H54 (cell line): ENCODE measurements around the gene DNAJC28.
"Not testable (repeated sequence)": the region's sequence is repeated elsewhere in the genome, so short reads cannot be mapped to it uniquely, and the experiment has no call there.

Source experiments
- DNase-seq: peaks from one replicate; pipeline ENCODE4 v3.0.0; 2011; ENCODE audit warnings: low spot score, mixed read lengths; ENCODE audit not compliant: insufficient read length
- FAIRE-seq: peaks from 3 replicates; lab custom pipeline; 2011; peaks lifted over from hg19 to GRCh38; lab: Jason Lieb, UNC
- POLR2A ChIP-seq: IDR thresholded peaks from 2 replicates; pipeline ENCODE4 v1.6.1; 2011; ENCODE audit warnings: low read depth, mild to moderate bottlenecking, low read length

The DNAJC28 gene

DNA sequence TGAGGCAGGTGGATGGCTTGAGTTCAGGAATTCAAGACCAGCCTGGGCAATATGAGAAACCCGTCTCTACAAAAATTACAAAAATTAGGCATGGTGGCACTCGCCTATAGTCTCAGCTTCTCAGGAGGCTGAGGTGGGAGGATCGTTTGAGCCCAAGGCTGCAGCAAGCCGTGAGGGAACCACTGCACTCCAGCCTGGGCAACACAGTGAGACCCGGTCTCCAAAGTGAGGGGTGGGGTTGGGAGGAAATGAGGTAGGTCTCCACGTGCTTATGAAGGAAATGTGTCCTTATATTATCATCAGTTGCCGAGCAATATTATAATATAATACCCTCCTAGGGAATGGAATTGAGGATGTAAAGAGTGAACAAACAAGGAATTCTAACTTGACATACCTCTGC lies 14.4 kb downstream of the DNAJC28 start:
- no peak for FAIRE-seq

DNA sequence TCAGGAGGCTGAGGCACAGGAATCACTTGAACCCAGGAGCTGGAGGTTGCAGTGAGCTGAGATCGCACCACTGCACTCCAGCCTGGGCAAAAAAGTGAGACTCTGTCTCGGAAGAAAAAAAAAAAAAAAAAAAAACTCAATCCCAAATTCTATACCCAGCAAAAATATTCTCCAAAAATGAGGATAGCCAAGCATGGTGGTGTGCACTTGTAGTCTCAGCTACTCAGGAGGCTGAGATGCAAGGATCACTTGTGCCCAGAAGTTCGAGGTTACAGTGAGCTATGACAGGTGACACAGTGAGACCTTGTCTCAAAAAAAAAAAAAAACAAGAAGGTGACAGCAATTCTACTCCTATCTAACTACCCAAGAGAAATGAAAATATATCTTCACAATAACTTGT lies 18.2 kb downstream of the DNAJC28 start:
- TF ChIP-seq POLR2A = no peak
- DNase-seq (no peak), FAIRE-seq (no peak)

More for the DNA sequence above, 14.4 kb downstream of the DNAJC28 start:
- no peak for TF ChIP-seq POLR2A
- no peak for DNase-seq

DNA sequence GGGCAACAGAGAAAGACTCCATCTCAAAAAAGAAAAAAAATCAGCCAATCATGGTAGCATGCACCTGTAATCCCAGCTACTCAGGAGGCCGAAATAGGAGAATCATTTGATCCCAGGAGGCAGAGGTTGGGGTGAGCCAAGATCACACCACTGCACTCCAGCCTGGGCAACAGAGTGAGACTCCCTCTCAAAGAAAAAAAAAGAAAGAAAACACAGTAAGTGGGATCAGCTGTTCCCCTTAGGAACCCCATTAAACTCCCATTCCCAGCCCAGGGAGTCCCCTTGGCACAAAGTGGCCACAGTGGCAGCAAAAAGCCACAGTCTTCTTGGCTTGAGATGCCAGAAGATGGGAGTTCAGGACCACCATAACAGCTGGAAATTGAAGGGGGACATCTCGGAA lies 20.8 kb downstream of the DNAJC28 start:
- no peak for TF ChIP-seq POLR2A
- no peak for DNase-seq
- FAIRE-seq = no peak

DNA sequence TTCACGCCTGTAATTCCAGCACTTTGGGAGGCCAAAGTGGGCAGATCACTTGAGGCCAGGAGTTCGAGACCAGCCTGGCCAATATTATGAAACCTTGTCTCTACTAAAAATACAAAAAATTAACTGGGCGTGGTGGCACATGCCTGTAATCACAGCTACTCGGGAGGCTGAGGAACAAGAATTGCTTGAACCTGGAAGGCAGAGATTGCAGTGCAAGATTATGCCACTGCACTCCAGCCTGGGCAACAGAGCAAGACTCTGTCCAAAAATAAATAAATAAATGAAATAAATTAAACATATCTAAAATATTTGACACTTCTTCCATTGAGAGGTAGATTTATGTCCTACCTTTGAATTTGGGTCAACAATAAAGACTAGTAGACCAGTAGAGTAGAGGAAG lies 22.3 kb downstream of the DNAJC28 start:
- DNase-seq, FAIRE-seq: not testable (repeated sequence)

DNA sequence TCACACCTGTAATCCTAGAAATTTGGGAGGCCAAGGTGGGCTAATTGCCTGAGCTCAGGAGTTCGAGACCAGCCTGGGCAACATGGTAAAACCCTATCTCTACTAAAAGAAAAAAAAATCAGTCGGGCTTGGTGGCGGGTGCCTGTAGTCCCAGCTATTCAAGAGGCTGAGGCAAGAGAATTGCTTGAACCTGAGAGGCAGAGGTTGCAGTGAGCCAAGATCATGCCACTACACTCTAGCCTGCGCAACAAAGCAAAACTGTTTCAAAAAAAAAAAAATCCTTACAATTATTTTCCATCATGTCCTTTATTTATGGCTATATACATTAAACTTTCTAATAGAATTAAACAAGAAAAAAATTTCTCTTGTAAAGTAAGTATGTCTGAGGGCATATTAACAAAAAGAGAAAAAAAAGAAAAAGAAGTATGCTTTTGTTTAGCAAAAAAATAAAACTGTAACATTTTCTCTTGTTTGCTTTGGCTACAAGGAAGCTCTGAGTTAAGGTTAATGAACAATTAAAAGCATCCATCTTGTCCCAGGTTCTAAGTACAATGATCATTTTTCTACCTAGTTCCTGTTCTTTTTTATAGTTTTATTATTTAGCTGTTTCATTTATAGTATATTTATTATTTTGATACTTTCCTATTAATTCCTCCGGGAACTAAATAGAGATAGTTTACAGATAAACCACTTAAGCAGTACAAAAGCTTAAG lies 29.8 kb downstream of the DNAJC28 start:
- TF ChIP-seq POLR2A = no peak
- no peak for DNase-seq
- no peak for FAIRE-seq

GRCh38 chr21:33458861-33459260 lies 32.7 kb downstream of the DNAJC28 start:
- FAIRE-seq = no peak
- no peak for DNase-seq

GRCh38 chr21:33455686-33456446 lies 35.6 kb downstream of the DNAJC28 start:
- DNase-seq (no peak), FAIRE-seq (no peak)
- TF ChIP-seq POLR2A = no peak

More at GRCh38 chr21:33458861-33459260, 32.7 kb downstream of the DNAJC28 start:
- TF ChIP-seq POLR2A = no peak

- FAIRE-seq = no peak
- no peak for TF ChIP-seq POLR2A
- no peak for DNase-seq
Observed at GRCh38 chr21:33452362-33452761, 39.2 kb downstream of the DNAJC28 start.

DNA sequence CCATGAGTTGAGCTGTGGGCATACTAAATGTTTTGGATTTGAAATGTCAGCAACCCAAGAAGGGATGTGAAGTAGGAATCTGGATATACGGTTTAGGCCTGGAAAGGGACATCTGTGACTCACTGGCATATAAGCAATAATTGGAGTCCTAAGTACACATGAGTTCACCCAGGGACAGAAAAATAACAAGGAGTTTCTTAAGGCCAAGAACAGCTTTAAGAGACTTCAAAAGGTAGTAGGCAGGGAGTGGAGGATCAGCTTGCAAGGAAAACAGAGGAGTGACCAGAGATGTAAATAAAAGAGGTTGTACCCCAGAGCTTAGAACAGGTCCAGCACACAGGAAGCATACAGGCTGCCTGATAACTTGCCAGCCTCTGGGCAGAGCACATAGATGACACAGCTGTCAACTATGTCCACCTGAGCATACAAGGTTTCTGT lies 39.9 kb downstream of the DNAJC28 start:
- DNase-seq (no peak), FAIRE-seq (no peak)
- no peak for TF ChIP-seq POLR2A

GRCh38 chr21:33449616-33450015 lies 41.9 kb downstream of the DNAJC28 start:
- DNase-seq = no peak
- TF ChIP-seq POLR2A = no peak
- FAIRE-seq = no peak

- FAIRE-seq, DNase-seq: not testable (repeated sequence)
Observed at GRCh38 chr21:33446620-33447019, 44.9 kb downstream of the DNAJC28 start.

DNA sequence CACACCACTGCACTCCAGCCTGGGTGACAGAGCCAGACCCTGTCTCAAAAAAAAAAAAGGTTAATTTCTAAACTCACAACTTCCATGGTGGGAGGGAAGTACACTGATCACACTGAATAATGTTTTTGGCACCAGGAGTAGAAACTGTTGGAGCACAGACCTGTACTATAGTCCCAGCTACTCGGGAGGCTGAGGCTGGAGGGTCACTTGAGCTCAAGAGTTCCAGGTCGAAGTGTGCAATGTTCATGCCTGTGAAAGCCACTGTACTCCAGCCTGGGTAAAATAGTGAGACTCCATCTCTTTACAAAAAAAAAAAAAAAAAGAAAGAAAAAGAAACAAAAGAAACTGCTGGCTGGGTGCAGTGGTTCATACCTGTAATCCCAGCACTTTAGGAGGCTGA lies 47.0 kb downstream of the DNAJC28 start:
- TF ChIP-seq POLR2A = no peak
- no peak for DNase-seq
- no peak for FAIRE-seq

GRCh38 chr21:33443194-33443593 lies 48.3 kb downstream of the DNAJC28 start:
- no peak for TF ChIP-seq POLR2A
- no peak for FAIRE-seq

GRCh38 chr21:33441489-33442477 lies 49.7 kb downstream of the DNAJC28 start:
- TF ChIP-seq POLR2A = no peak
- DNase-seq (peak; percentile 65), FAIRE-seq (no peak)

More at GRCh38 chr21:33443194-33443593, 48.3 kb downstream of the DNAJC28 start:
- DNase-seq = no peak
